IMR-90 (cell line): Measurements from ENCODE around the gene AGAP1. TPM values are rescaled to one million over a fixed set of nuclear protein-coding genes. Genes with fewer than 3 reads are reported as not detected.

Experiments used
- ATAC-seq: fragments of 200-7000 bp; cut with Tn5 transposase; 2 replicates; pipeline ENCODE4 v1.9.1; 2020; ENCODE audit warnings: low read depth, mild to moderate bottlenecking, moderate library complexity
- BruUV-seq: library from RNA; stranded (reverse); fragments of 400-500 nt; replicated peaks from 2 replicates; lab custom pipeline; 2021; lab: Mats Ljungman, UMichigan
- CTCF ChIA-PET: fragments of 300-600 bp; formaldehyde crosslinking; extraction: SDS; loops from one replicate; lab custom pipeline; 2021; ENCODE audit warnings: antibody characterized with exemption; lab: Yijun Ruan, JAX
- POLR2A ChIA-PET: fragments of 300-600 bp; sonication (Branson Sonifier 250); formaldehyde crosslinking; loops from one replicate; lab custom pipeline; 2022; ENCODE audit warnings: antibody characterized with exemption; ENCODE audit not compliant: unreplicated experiment; lab: Charles Lee
- DNase-seq: peaks from one replicate; pipeline ENCODE4 v3.0.0; 2013
- H2AFZ ChIP-seq: replicated peaks from 2 replicates; pipeline ENCODE3; 2013; ENCODE audit warnings: low read length, mild to moderate bottlenecking; ENCODE audit not compliant: poor library complexity
- H2AK5ac ChIP-seq: 2 replicates; pipeline ENCODE4 v1.6.1; 2013; ENCODE audit warnings: low read depth, low read length, inconsistent platforms
- H2AK9ac ChIP-seq: replicated peaks from 2 replicates; pipeline ENCODE3; 2013; ENCODE audit warnings: mild to moderate bottlenecking, low read depth, low read length, moderate library complexity; ENCODE audit not compliant: poor library complexity
- H2BK120ac ChIP-seq: 2 replicates; pipeline ENCODE4 v1.6.1; 2013; ENCODE audit warnings: low read depth, low read length, inconsistent platforms
- H2BK15ac ChIP-seq: 3 replicates; pipeline ENCODE4 v1.6.1; 2013; ENCODE audit warnings: low read depth, low read length, inconsistent platforms
- H2BK20ac ChIP-seq: 2 replicates; pipeline ENCODE4 v1.6.1; 2013; ENCODE audit warnings: low read depth, mild to moderate bottlenecking, inconsistent platforms, low read length, moderate library complexity
- H2BK5ac ChIP-seq: 2 replicates; pipeline ENCODE4 v1.6.1; 2013; ENCODE audit warnings: mild to moderate bottlenecking, low read depth, low read length, inconsistent platforms; ENCODE audit not compliant: poor library complexity, severe bottlenecking
- H3K14ac ChIP-seq: replicated peaks from 2 replicates; pipeline ENCODE4 v1.6.1; 2013; ENCODE audit warnings: low read depth, low read length, inconsistent platforms
- H3K18ac ChIP-seq: 2 replicates; pipeline ENCODE4 v1.6.1; 2013; ENCODE audit warnings: low read depth, low read length, control low read depth
- H3K23ac ChIP-seq: 2 replicates; pipeline ENCODE4 v1.6.1; 2013; ENCODE audit warnings: low read depth, low read length, inconsistent platforms
- H3K27ac ChIP-seq: 2 replicates; pipeline ENCODE4 v1.5.1; 2013; ENCODE audit warnings: mild to moderate bottlenecking, control low read depth, low read length; ENCODE audit not compliant: insufficient read depth
- H3K27me3 ChIP-seq: 2 replicates; pipeline ENCODE4 v1.6.1; 2013; ENCODE audit warnings: low read length; ENCODE audit not compliant: control insufficient read depth, insufficient read depth
- H3K36me3 ChIP-seq: 2 replicates; pipeline ENCODE4 v1.6.1; 2013; ENCODE audit warnings: low read length, mixed read lengths; ENCODE audit not compliant: control insufficient read depth, insufficient read depth
- H3K4ac ChIP-seq: 2 replicates; pipeline ENCODE4 v1.6.1; 2013; ENCODE audit warnings: low read depth, low read length, inconsistent platforms
- H3K4me1 ChIP-seq: 2 replicates; pipeline ENCODE4 v1.6.1; 2013; ENCODE audit warnings: low read length, mixed read lengths; ENCODE audit not compliant: control insufficient read depth, insufficient read depth
- H3K4me2 ChIP-seq: 2 replicates; pipeline ENCODE4 v1.6.1; 2013; ENCODE audit warnings: low read depth, mild to moderate bottlenecking, control low read depth, low read length, moderate library complexity
- H3K4me3 ChIP-seq: 2 replicates; pipeline ENCODE4 v1.5.1; 2013; ENCODE audit warnings: low read depth, mild to moderate bottlenecking, control low read depth, low read length, moderate library complexity; ENCODE audit not compliant: insufficient read depth
- H3K56ac ChIP-seq: 2 replicates; pipeline ENCODE4 v1.6.1; 2013; ENCODE audit warnings: low read length, inconsistent platforms; ENCODE audit not compliant: insufficient read depth; ENCODE audit errors: extremely low read depth
- H3K79me1 ChIP-seq, 2 experiments: 2 replicates each; pipeline ENCODE4 v1.6.1; 2013; ENCODE audit warnings: low read length in 2 of 2, inconsistent platforms in 1 of 2, low read depth in 1 of 2
- H3K9ac ChIP-seq: 2 replicates; pipeline ENCODE4 v1.6.1; 2013; ENCODE audit warnings: low read depth, low read length, control low read depth
- H3K9me1 ChIP-seq: 2 replicates; pipeline ENCODE4 v1.6.1; 2013; ENCODE audit warnings: low read length, inconsistent platforms; ENCODE audit not compliant: insufficient read depth
- H3K9me3 ChIP-seq: 2 replicates; pipeline ENCODE4 v1.6.1; 2013; ENCODE audit warnings: low read length; ENCODE audit not compliant: control insufficient read depth, insufficient read depth
- H4K20me1 ChIP-seq: 2 replicates; pipeline ENCODE4 v1.6.1; 2013; ENCODE audit warnings: low read length, inconsistent platforms; ENCODE audit not compliant: insufficient read depth
- H4K5ac ChIP-seq: 2 replicates; pipeline ENCODE4 v1.6.1; 2013; ENCODE audit warnings: mild to moderate bottlenecking, low read depth, low read length, control low read depth
- H4K8ac ChIP-seq, 2 experiments: 2 replicates each; pipeline ENCODE4 v1.6.1; 2013; ENCODE audit warnings: low read depth in 2 of 2, low read length in 2 of 2, control low read depth in 1 of 2, inconsistent platforms in 1 of 2
- H4K91ac ChIP-seq: 2 replicates; pipeline ENCODE4 v1.6.1; 2013; ENCODE audit warnings: low read depth, low read length, inconsistent platforms; ENCODE audit not compliant: insufficient read depth
- BHLHE40 ChIP-seq: fragments of 150-350 bp; IDR thresholded peaks from 2 replicates; pipeline ENCODE4 v1.6.1; 2016; ENCODE audit warnings: mild to moderate bottlenecking, low read depth, low read length
- CEBPB ChIP-seq: IDR thresholded peaks from 2 replicates; pipeline ENCODE4 v1.6.1; 2012; ENCODE audit warnings: low read depth, low read length, improper control_type of control experiment
- CHD1 ChIP-seq: IDR thresholded peaks from 2 replicates; pipeline ENCODE4 v1.6.1; 2012; ENCODE audit warnings: low read depth, low read length, improper control_type of control experiment
- CTCF ChIP-seq: conservative IDR thresholded peaks from 2 replicates; pipeline ENCODE4 v1.5.1; 2012; ENCODE audit warnings: mild to moderate bottlenecking, low read depth, low read length, improper control_type of control experiment
- ELK1 ChIP-seq: fragments of 150-350 bp; IDR thresholded peaks from 2 replicates; pipeline ENCODE4 v1.6.1; 2016; ENCODE audit warnings: low read depth, mild to moderate bottlenecking, low read length, moderate library complexity, borderline replicate concordance
- FOS ChIP-seq: fragments of 150-350 bp; IDR thresholded peaks from 2 replicates; pipeline ENCODE4 v1.6.1; 2016; ENCODE audit warnings: low read depth, low read length
- MAFK ChIP-seq: IDR thresholded peaks from 2 replicates; pipeline ENCODE4 v1.6.1; 2012; ENCODE audit warnings: low read depth, low read length, improper control_type of control experiment
- MXI1 ChIP-seq: IDR thresholded peaks from 2 replicates; pipeline ENCODE4 v1.6.1; 2012; ENCODE audit warnings: low read depth, mild to moderate bottlenecking, low read length, moderate library complexity, borderline replicate concordance
- NFE2L2 ChIP-seq: fragments of 150-350 bp; IDR thresholded peaks from 2 replicates; pipeline ENCODE4 v1.6.1; 2016; ENCODE audit warnings: low read depth, mild to moderate bottlenecking, low read length
- POLR2A ChIP-seq: IDR thresholded peaks from 2 replicates; pipeline ENCODE4 v1.6.1; 2012; ENCODE audit warnings: mild to moderate bottlenecking, low read depth, low read length
- RAD21 ChIP-seq: IDR thresholded peaks from 2 replicates; pipeline ENCODE4 v1.6.1; 2012; ENCODE audit warnings: low read length, improper control_type of control experiment
- RCOR1 ChIP-seq: IDR thresholded peaks from 2 replicates; pipeline ENCODE4 v1.6.1; 2012; ENCODE audit warnings: mild to moderate bottlenecking, low read length, improper control_type of control experiment; ENCODE audit not compliant: insufficient replicate concordance
- RFX5 ChIP-seq: IDR thresholded peaks from 2 replicates; pipeline ENCODE4 v1.8.0; 2012; ENCODE audit warnings: low read depth, mild to moderate bottlenecking, low read length, moderate library complexity
- SMC3 ChIP-seq: fragments of 150-350 bp; IDR thresholded peaks from 2 replicates; pipeline ENCODE4 v1.6.1; 2016; ENCODE audit warnings: low read depth, mild to moderate bottlenecking, antibody characterized with exemption, low read length, moderate library complexity
- USF2 ChIP-seq: fragments of 150-350 bp; IDR thresholded peaks from 2 replicates; pipeline ENCODE4 v1.6.1; 2017; ENCODE audit warnings: mild to moderate bottlenecking, antibody characterized with exemption, low read length, low read depth
- WGBS, 2 experiments: methylation state at CpG; one replicate each; pipeline versions ENCODE4 v1.1.5 to v1.1.7; 2013; ENCODE audit warnings: missing lambda C conversion rate in 2 of 2; ENCODE audit not compliant: insufficient read length in 1 of 2; ENCODE audit errors: extremely low coverage in 2 of 2; 5-methylcytosine and 5-hydroxymethylcytosine counted together
- dilution Hi-C: fragments of 300-500 bp; cut with HindIII; formaldehyde crosslinking; loops from one replicate; pipeline ENCODE4 v1.14.3; 2018; ENCODE audit warnings: low sequenced_read_pairs; ENCODE audit not compliant: unreplicated experiment
- in situ Hi-C: fragments of 300-500 bp; cut with MboI; formaldehyde crosslinking; loops from 3 replicates; pipeline ENCODE4 v1.14.3; 2019; ENCODE audit warnings: low sequenced_read_pairs, inconsistent platforms, mixed read lengths
- intact Hi-C: fragments of 100-400 bp; cut with micrococcal nuclease; formaldehyde crosslinking; loops from 2 replicates; pipeline ENCODE4 v1.10.0; 2022
- polyA plus RNA-seq, 3 experiments: library from polyadenylated mRNA; depleted of rRNA; stranded (reverse); fragments of >200 nt; gene quantifications; 2 replicates each; pipeline ENCODE4 v1.2.3, GENCODE V29; 2012; ENCODE audit warnings: low replicate concordance in 1 of 3
- total RNA-seq: library from RNA; depleted of rRNA; stranded (reverse); fragments of >200 nt; gene quantifications from 2 replicates; pipeline ENCODE4 v1.2.3, GENCODE V29; 2012

AGAP1 gene
- total and polyA plus RNA-seq, 2 of the 4 experiments (the other 2 are of a cell fraction), result 15.1 to 16.4 TPM

GRCh38 chr2:235564066-235564465 is 70.2 kb downstream of the AGAP1 start:
- Histone ChIP-seq H2BK15ac (no peak overlapping the region), H3K9ac (no peak overlapping the region), H4K5ac (no peak overlapping the region), H4K20me1 (peaks cover 63% of the 10 kb centered on the region), H4K91ac (no peak overlapping the region), H3K23ac (no peak overlapping the region), H3K9me1 (no peaks in the 10 kb centered on the region), H3K79me1 (peaks cover 52 to 74% of the 10 kb centered on the region in 2 experiments), H2AK9ac (no peak overlapping the region), H3K9me3 (peaks cover 9% of the 10 kb centered on the region), H2AK5ac (no peak overlapping the region), H3K4me3 (no peak overlapping the region), H3K56ac (no peak overlapping the region), H4K8ac (no peak overlapping the region), H3K27me3 (no peaks in the 10 kb centered on the region), H3K4ac (no peak overlapping the region), H3K4me2 (no peak overlapping the region), H2BK5ac (no peak overlapping the region), H3K4me1 (peaks cover 7% of the 10 kb centered on the region), H3K36me3 (no peaks in the 10 kb centered on the region), H2AFZ (no peak overlapping the region), H2BK120ac (no peak overlapping the region), H3K14ac (no peak overlapping the region), H3K18ac (no peak overlapping the region), H3K27ac (no peak overlapping the region), H2BK20ac (no peak overlapping the region)
- POLR2A ChIA-PET, result interaction anchor here (0.5 kb wide), 1 partner anchor 66 kb away, joined by 17 read pairs; no protein-coding TSS in a partner anchor
- no TSS peak for BruUV-seq
- WGBS, 2 experiments, result 92% methylated on average over 2 of the region's 6 CpGs; no CpG with 5 or more reads in 1 of the 2 experiments
- intact Hi-C loops, result no loop called here
- in situ Hi-C loops, result no loop called here
- ATAC-seq (no peak), DNase-seq (no peak)
- no peak for TF ChIP-seq CHD1
- no peak for TF ChIP-seq RCOR1
- TF ChIP-seq CTCF, result no peak
- TF ChIP-seq RAD21, result no peak
- TF ChIP-seq USF2, result no peak
- TF ChIP-seq ELK1, result no peak
- TF ChIP-seq MAFK, result no peak
- TF ChIP-seq POLR2A, result no peak
- TF ChIP-seq NFE2L2, result no peak
- TF ChIP-seq MXI1, result no peak
- TF ChIP-seq FOS, result no peak
- no peak for TF ChIP-seq SMC3
- no peak for TF ChIP-seq BHLHE40
- TF ChIP-seq CEBPB, result no peak
- no peak for TF ChIP-seq RFX5
- dilution Hi-C loops, result no loop called here
- CTCF ChIA-PET, result interaction anchor here (0.5 kb wide), 1 partner anchor 530 kb away, joined by 4 read pairs; no protein-coding TSS in a partner anchor
